H1 (cell line): ENCODE measurements around the gene GLRX3. TPM values are rescaled to one million over a fixed set of nuclear protein-coding genes. Genes with fewer than 3 reads are reported as not detected.

Experiments
- ASH2L ChIP-seq: fragments of 200-600, 300-600 bp; sonication (generic); IDR thresholded peaks from one replicate; pipeline ENCODE4 v1.7.1; 2017; ENCODE audit warnings: low read length
- CEBPB ChIP-seq: IDR thresholded peaks from 2 replicates; pipeline ENCODE4 v1.6.1; 2012; ENCODE audit warnings: low read depth, low read length
- CHD2 ChIP-seq: IDR thresholded peaks from 2 replicates; pipeline ENCODE4 v1.6.1; 2012; ENCODE audit warnings: low read length, improper control_type of control experiment
- EGR1 ChIP-seq: IDR thresholded peaks from 2 replicates; pipeline ENCODE4 v1.6.1; 2011; ENCODE audit warnings: low read depth, low read length, borderline replicate concordance
- EZH2 ChIP-seq: fragments of 200-600 bp; sonication (generic); IDR thresholded peaks from 2 replicates; pipeline ENCODE4 v1.7.1; 2012; ENCODE audit warnings: low read depth, mild to moderate bottlenecking, moderate library complexity, low read length, inconsistent platforms; ENCODE audit not compliant: severe bottlenecking
- FOSL1 ChIP-seq: IDR thresholded peaks from 2 replicates; pipeline ENCODE4 v1.6.1; 2011; ENCODE audit warnings: mild to moderate bottlenecking, low read depth, low read length, moderate library complexity; ENCODE audit not compliant: insufficient read depth
- GABPA ChIP-seq: IDR thresholded peaks from 2 replicates; pipeline ENCODE4 v1.6.1; 2011; ENCODE audit warnings: mild to moderate bottlenecking, low read length, moderate library complexity, borderline replicate concordance; ENCODE audit not compliant: insufficient read depth
- JUN ChIP-seq: IDR thresholded peaks from 2 replicates; pipeline ENCODE4 v1.6.1; 2011; ENCODE audit warnings: low read depth, mild to moderate bottlenecking, improper control_type of control experiment, low read length
- MAFK ChIP-seq: IDR thresholded peaks from 2 replicates; pipeline ENCODE4 v1.6.1; 2012; ENCODE audit warnings: low read depth, mild to moderate bottlenecking, improper control_type of control experiment, low read length
- NRF1 ChIP-seq: IDR thresholded peaks from 2 replicates; pipeline ENCODE4 v1.6.1; 2011; ENCODE audit warnings: mild to moderate bottlenecking, low read depth, low read length, improper control_type of control experiment
- PHF8 ChIP-seq: fragments of 200-600 bp; sonication (generic); conservative IDR thresholded peaks from 2 replicates; pipeline ENCODE4 v1.7.1; 2012; ENCODE audit warnings: low read depth, mild to moderate bottlenecking, inconsistent platforms, low read length, moderate library complexity
- POLR2A ChIP-seq, 2 experiments: IDR thresholded peaks; 1 replicate in 1 of 2; 2 replicates in 1 of 2; pipeline ENCODE4 v1.6.1; 2011; ENCODE audit warnings: low read depth in 2 of 2, low read length in 2 of 2, mild to moderate bottlenecking in 2 of 2; ENCODE audit errors: control extremely low read depth in 1 of 2
- RNF2 ChIP-seq: fragments of 200-900, 300-1000 bp; sonication (generic); IDR thresholded peaks from 2 replicates; pipeline ENCODE4 v1.7.1; 2016; ENCODE audit warnings: borderline replicate concordance, low read depth, mild to moderate bottlenecking, antibody characterized with exemption, low read length; ENCODE audit not compliant: poor library complexity, severe bottlenecking; ENCODE audit errors: missing control alignments
- RXRA ChIP-seq: IDR thresholded peaks from 2 replicates; pipeline ENCODE4 v1.6.1; 2011; ENCODE audit warnings: low read depth, mild to moderate bottlenecking, low read length, moderate library complexity; ENCODE audit not compliant: insufficient read depth
- SAP30 ChIP-seq: fragments of 300-600 bp; sonication (generic); IDR thresholded peaks from 2 replicates; pipeline ENCODE4 v1.7.1; 2012; ENCODE audit warnings: low read length, moderate library complexity, mild to moderate bottlenecking, inconsistent platforms; ENCODE audit not compliant: insufficient read depth, insufficient replicate concordance
- SIN3A ChIP-seq, 2 experiments: IDR thresholded peaks in 1 of 2; conservative IDR thresholded peaks in 1 of 2; 2 replicates each; pipeline ENCODE4 v1.6.1; 2011 to 2012; ENCODE audit warnings: low read length in 2 of 2, improper control_type of control experiment in 1 of 2, low read depth in 1 of 2, mild to moderate bottlenecking in 1 of 2
- SP1 ChIP-seq: IDR thresholded peaks from 2 replicates; pipeline ENCODE4 v1.6.1; 2011; ENCODE audit warnings: low read depth, low read length
- TAF1 ChIP-seq: IDR thresholded peaks from 2 replicates; pipeline ENCODE4 v1.6.1; 2011; ENCODE audit warnings: mild to moderate bottlenecking, low read depth, low read length
- TBP ChIP-seq: IDR thresholded peaks from 2 replicates; pipeline ENCODE4 v1.6.1; 2011; ENCODE audit warnings: low read depth, low read length, improper control_type of control experiment
- polyA plus RNA-seq, 7 experiments: library from polyadenylated mRNA; depleted of rRNA in 3 of 7; stranded (reverse) in 5 of 7; unstranded in 2 of 7; fragments of >200 nt in 5 of 7; fragments of 200-250 nt in 2 of 7; gene quantifications; 1 replicate in 5 of 7; 2 replicates in 1 of 7; 4 replicates in 1 of 7; pipeline versions ENCODE4 v1.2.1 to v1.2.3, GENCODE V29; 2011 to 2013; ENCODE audit warnings: missing spikeins in 2 of 7, mixed read lengths in 2 of 7
- total RNA-seq: library from RNA; stranded (reverse); fragmentation: NEBNext Ultra II Directional; extraction: Animal tissue kit (Norgen Biotek cat#: 25700); gene quantifications from 2 replicates; pipeline ENCODE4 v1.2.1, GENCODE V29; 2021
- TF ChIP-seq, protein P1 (sequence below): IDR thresholded peaks from 2 replicates; pipeline ENCODE4 v1.6.1; 2012; ENCODE audit warnings: inconsistent platforms
- TF ChIP-seq, protein P2 (sequence below): IDR thresholded peaks from 2 replicates; pipeline ENCODE4 v1.6.1; 2012; ENCODE audit warnings: low read length, inconsistent platforms

The GLRX3 gene
- total and polyA plus RNA-seq, 2 of the 8 experiments (the other 6 are each of a cell fraction or from before 2014, with no cell fraction given) = 59.9 to 157 TPM

DNA sequence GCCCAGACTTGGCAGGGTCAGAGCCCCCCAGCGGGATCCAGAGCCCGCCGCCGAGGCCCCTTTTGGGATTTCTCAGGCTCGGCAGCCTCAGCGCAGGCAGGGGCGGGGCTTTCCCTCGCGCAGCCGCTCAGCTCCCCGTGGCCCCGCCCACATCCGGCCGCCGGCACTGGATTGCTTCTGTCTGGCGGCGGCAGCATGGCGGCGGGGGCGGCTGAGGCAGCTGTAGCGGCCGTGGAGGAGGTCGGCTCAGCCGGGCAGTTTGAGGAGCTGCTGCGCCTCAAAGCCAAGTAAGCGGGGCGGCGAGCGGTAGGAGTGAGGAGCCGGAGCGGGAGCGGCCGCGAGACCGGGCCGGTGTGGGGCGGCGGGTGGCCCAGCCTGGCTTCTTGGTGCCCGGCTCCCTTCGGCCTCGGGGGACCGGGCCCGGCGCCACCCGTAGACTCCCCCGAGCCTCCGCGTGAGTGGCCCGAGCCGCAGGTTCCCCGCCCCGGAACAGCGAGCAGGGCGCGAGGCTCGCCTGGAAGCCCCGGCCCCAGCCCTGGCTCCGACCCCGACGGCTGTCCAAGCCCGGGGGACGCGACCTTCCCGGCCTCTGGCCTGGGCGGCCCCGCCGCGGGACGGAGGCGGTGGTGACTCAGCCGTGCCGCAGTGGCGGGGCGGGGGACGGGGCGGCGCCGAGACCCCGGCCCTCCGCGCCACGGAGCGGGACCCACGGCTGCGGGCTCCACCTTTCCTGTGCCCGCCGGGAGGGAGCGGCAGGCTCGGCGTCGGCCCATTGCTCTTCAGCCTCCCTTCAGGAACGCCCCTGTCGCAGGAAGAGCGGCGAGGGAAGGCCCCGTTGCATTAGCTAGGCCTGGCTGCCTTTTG lies at the start of gene GLRX3 (continued):
- TF ChIP-seq EGR1 (peak; percentile 87), MAFK (no peak), GABPA (no peak), POLR2A (IDR thresholded peaks at IDR 0.05; ENCODE audit: control extremely low read depth in 1 of 2, low read depth in 2 of 2, low read length in 2 of 2) (peak; percentile 60 to 70; a peak in 2 of 3 replicates), CEBPB (no peak), JUN (no peak), SP1 (0 out of 2 replicates have a peak, but pooled peaks have one; percentile 42), NRF1 (peak; percentile 46), SAP30 (no peak), FOSL1 (no peak), EZH2 (no peak), RXRA (no peak), SIN3A (conservative IDR thresholded peaks at IDR 0.05 in 1 of 2, IDR thresholded peaks at IDR 0.05 in 1 of 2; ENCODE audit: low read depth in 1 of 2, low read length in 2 of 2) (peak; percentile 45 to 53; a peak in 2 of 4 replicates), RNF2 (no peak), PHF8 (peak; percentile 83), CHD2 (no peak), TBP (peak; percentile 75; the same call in 1 of the 2 replicates), ASH2L (peak; percentile 94), TAF1 (peak; percentile 94)
- TF ChIP-seq, protein P1, sequence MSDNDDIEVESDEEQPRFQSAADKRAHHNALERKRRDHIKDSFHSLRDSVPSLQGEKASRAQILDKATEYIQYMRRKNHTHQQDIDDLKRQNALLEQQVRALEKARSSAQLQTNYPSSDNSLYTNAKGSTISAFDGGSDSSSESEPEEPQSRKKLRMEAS = peak; percentile 63
- TF ChIP-seq, protein P2, sequence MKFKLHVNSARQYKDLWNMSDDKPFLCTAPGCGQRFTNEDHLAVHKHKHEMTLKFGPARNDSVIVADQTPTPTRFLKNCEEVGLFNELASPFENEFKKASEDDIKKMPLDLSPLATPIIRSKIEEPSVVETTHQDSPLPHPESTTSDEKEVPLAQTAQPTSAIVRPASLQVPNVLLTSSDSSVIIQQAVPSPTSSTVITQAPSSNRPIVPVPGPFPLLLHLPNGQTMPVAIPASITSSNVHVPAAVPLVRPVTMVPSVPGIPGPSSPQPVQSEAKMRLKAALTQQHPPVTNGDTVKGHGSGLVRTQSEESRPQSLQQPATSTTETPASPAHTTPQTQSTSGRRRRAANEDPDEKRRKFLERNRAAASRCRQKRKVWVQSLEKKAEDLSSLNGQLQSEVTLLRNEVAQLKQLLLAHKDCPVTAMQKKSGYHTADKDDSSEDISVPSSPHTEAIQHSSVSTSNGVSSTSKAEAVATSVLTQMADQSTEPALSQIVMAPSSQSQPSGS = no peak
